ENCODE results near the gene TRABD2B. TPM values are rescaled to one million over a fixed set of nuclear protein-coding genes. Genes with fewer than 3 reads are reported as not detected.

The TRABD2B gene
- total and polyA plus RNA-seq, 8 donors = 1.6 to 3.8 (median 3.0) TPM

GRCh38 chr1:47767741-47768100 is 229.5 kb downstream of the TRABD2B start:
- peak in 2 of 4 donors; percentile 57 to 58 for ATAC-seq

DNA sequence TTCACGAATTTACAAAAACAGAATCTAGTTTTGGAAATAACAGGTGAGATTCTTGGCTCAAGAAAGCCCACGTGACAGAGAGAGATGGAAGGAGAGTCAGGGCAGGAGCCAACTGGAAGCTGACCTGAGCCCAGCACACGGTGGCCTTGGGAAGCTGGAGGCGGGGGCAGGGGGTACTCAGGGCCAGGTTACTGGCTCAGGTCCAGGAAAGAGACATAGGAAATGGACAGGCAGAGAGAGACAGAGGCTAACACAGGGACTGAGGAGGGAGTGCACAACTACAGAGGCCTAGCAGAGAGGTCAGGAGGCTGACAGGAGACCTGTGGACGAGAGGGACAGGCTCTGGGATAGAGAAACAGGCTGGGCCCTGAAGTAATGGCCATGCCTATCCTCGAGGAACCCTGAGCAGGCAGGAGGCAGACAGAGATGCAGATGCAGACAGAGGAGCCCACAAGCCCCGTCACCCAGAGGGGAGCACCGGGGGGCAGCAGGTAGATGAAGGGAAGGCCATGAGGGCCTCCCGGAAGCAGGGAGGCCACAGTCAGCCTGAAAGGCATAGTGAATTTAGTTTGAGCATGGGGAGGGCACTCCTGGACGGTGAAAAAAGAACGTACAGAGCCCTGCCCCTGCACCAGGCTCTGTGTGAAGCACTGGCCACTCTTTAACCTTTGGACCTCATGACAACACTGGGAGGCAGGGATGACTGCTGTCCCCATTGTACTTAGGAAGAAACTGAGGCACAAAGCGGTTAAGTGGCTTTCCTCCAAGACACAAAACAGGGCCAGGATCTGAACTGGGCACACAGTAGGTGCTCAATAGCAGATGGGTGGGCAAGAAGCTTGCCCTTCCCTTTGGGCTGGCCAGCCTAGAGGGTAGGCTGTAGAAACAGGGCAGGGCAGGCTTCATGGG is 230.1 kb downstream of the TRABD2B start:
- Histone ChIP-seq H3K4me3 (no peak overlapping the region), H3K4me1 (peaks cover 0 to 13% (median 7%) of the 10 kb centered on the region in 3 donors), H3K27ac (no peak overlapping the region), H3K36me3 (no peaks in the 10 kb centered on the region), H3K27me3 (no peaks in the 10 kb centered on the region), H3K9me3 (no peaks in the 10 kb centered on the region)
- peak in 4 of 6 donors; percentile 31 to 61 (median 48) for DNase-seq
- WGBS, 2 donors = 48 to 56% methylated on average over 12 of the region's 12 CpGs
- no peak for FAIRE-seq
- intact Hi-C loops (cut with DNase I) = no loop called here
- ATAC-seq = peak in 2 of 4 donors; percentile 67 to 85
- TF ChIP-seq, protein P1, sequence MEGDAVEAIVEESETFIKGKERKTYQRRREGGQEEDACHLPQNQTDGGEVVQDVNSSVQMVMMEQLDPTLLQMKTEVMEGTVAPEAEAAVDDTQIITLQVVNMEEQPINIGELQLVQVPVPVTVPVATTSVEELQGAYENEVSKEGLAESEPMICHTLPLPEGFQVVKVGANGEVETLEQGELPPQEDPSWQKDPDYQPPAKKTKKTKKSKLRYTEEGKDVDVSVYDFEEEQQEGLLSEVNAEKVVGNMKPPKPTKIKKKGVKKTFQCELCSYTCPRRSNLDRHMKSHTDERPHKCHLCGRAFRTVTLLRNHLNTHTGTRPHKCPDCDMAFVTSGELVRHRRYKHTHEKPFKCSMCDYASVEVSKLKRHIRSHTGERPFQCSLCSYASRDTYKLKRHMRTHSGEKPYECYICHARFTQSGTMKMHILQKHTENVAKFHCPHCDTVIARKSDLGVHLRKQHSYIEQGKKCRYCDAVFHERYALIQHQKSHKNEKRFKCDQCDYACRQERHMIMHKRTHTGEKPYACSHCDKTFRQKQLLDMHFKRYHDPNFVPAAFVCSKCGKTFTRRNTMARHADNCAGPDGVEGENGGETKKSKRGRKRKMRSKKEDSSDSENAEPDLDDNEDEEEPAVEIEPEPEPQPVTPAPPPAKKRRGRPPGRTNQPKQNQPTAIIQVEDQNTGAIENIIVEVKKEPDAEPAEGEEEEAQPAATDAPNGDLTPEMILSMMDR (IDR thresholded peaks at IDR 0.05) = no peak

More at GRCh38 chr1:47767741-47768100, 229.5 kb downstream of the TRABD2B start:
- H3K4me1 ChIP-seq = peaks cover 0 to 13% (median 7%) of the 10 kb centered on the region in 3 donors
- H3K27ac ChIP-seq = no peak overlapping the region
- H3K4me3 ChIP-seq = no peak overlapping the region
- DNase-seq = peak in 3 of 6 donors; percentile 23 to 54 (median 48)
- FAIRE-seq = no peak
- no peaks in the 10 kb centered on the region for H3K27me3 ChIP-seq
- 39 to 55% methylated on average over 11 of the region's 11 CpGs for WGBS, 2 donors
- H3K9me3 ChIP-seq = no peaks in the 10 kb centered on the region
- intact Hi-C loops (cut with DNase I) = no loop called here
- H3K36me3 ChIP-seq = no peaks in the 10 kb centered on the region
- TF ChIP-seq, protein P1 (IDR thresholded peaks at IDR 0.05) = no peak

- ATAC-seq = no peak
- TF ChIP-seq, protein P1 (IDR thresholded peaks at IDR 0.05) = no peak
Observed at GRCh38 chr1:47765742-47766485, 231.3 kb downstream of the TRABD2B start.

DNA sequence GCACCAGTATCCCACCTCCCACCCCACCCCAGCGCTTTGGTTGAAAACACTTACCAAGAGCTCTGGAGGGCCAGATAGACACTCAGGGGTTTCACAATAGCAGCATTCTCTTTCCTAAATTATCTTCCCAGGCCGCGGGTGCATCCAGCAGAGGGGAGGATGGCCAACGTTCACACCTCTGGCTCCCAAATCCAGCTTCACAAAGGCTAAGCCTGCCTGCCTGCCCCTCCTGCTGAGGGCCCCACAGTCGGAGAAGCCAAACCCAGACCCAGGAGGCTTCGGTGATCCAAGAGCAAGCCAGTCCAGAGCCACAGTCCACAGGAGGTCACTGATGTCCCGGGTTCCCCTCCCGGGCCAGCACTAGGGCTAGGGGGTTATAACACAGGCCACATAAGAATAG is 231.9 kb downstream of the TRABD2B start:
- ATAC-seq (no peak), FAIRE-seq (no peak), DNase-seq (no peak)
- WGBS, 2 donors = 73 to 81% methylated on average over 8 of the region's 8 CpGs
- H3K27me3 ChIP-seq = no peaks in the 10 kb centered on the region
- no peak overlapping the region for H3K27ac ChIP-seq
- no peaks in the 10 kb centered on the region for H3K36me3 ChIP-seq
- no peaks in the 10 kb centered on the region for H3K9me3 ChIP-seq
- TF ChIP-seq, protein P1 (IDR thresholded peaks at IDR 0.05) = no peak
- intact Hi-C loops (cut with DNase I) = no loop called here
- no peak overlapping the region for H3K4me3 ChIP-seq
- H3K4me1 ChIP-seq = peaks cover 0 to 13% (median 7%) of the 10 kb centered on the region in 3 donors

More at GRCh38 chr1:47765742-47766485, 231.3 kb downstream of the TRABD2B start:
- peak in 1 of 6 donors; percentile 35 for DNase-seq
- WGBS, 2 donors = 80 to 88% methylated on average over 22 of the region's 22 CpGs
- Histone ChIP-seq H3K36me3 (no peaks in the 10 kb centered on the region), H3K27ac (no peak overlapping the region), H3K9me3 (no peaks in the 10 kb centered on the region), H3K4me1 (peaks cover 0 to 13% (median 7%) of the 10 kb centered on the region in 3 donors), H3K27me3 (no peaks in the 10 kb centered on the region), H3K4me3 (no peak overlapping the region)
- FAIRE-seq = no peak
- intact Hi-C loops (cut with DNase I) = no loop called here
